Adrenal gland (tissue), 5 donors: ENCODE results near the gene TRPV2.

Experiments
- POLR2A ChIP-seq, 2 donors: fragments of 450-650 bp; IDR thresholded peaks; one replicate each; pipeline ENCODE4 v1.6.1; 2017; ENCODE audit warnings: antibody characterized with exemption in 2 of 2, mild to moderate bottlenecking in 2 of 2, moderate library complexity in 1 of 2
- TF ChIP-seq, protein P1 (sequence below), 6 experiments: fragments of 450-650 bp in 4 of 6; fragments of 200-600 bp in 2 of 6; sonication (generic) in 1 of 6; IDR thresholded peaks; 1 replicate in 5 of 6; 2 replicates in 1 of 6; pipeline versions ENCODE4 v1.5.1 to v1.8.0; 2016 to 2021; ENCODE audit warnings: antibody characterized with exemption in 6 of 6, mild to moderate bottlenecking in 2 of 6, moderate library complexity in 1 of 6
- donor health status: DM: no; HTN: no; CAD: no.

DNA sequence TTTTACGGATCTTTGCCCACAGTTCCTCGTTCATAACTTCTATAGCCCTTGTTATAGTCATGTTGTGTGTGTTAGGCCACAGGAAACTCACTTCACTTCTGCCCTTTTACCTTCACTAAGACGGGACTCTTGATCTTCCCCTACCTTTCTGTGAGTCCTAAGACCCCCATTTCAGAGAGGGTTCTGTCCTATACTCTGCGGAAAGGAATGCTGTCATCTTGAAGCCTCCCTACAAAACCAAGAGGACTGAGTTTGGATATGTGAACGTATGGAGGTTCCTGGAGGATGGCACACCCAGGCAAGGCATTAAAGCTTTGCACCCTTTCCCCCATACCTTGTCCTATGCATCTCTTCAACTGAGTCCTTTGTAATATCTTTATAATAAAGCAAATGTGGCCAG lies 30.8 kb upstream of the TRPV2 start:
- TF ChIP-seq POLR2A (IDR thresholded peaks at IDR 0.05): no peak
- TF ChIP-seq, protein P1, sequence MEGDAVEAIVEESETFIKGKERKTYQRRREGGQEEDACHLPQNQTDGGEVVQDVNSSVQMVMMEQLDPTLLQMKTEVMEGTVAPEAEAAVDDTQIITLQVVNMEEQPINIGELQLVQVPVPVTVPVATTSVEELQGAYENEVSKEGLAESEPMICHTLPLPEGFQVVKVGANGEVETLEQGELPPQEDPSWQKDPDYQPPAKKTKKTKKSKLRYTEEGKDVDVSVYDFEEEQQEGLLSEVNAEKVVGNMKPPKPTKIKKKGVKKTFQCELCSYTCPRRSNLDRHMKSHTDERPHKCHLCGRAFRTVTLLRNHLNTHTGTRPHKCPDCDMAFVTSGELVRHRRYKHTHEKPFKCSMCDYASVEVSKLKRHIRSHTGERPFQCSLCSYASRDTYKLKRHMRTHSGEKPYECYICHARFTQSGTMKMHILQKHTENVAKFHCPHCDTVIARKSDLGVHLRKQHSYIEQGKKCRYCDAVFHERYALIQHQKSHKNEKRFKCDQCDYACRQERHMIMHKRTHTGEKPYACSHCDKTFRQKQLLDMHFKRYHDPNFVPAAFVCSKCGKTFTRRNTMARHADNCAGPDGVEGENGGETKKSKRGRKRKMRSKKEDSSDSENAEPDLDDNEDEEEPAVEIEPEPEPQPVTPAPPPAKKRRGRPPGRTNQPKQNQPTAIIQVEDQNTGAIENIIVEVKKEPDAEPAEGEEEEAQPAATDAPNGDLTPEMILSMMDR (IDR thresholded peaks at IDR 0.05): no peak
